D721Med (cell line): ENCODE measurements around the gene FUBP1.
A peak's percentile ranks its signal among the peaks of the same experiment; 100 is the strongest.

Source experiments
- DNase-seq: peaks from one replicate; pipeline ENCODE4 v3.0.0; 2011; ENCODE audit warnings: low spot score; ENCODE audit not compliant: insufficient read length
- FAIRE-seq: peaks from 2 replicates; lab custom pipeline; 2011; peaks lifted over from hg19 to GRCh38; lab: Jason Lieb, UNC
- CTCF ChIP-seq: IDR thresholded peaks from 2 replicates; pipeline ENCODE4 v1.5.1; 2012; ENCODE audit warnings: mild to moderate bottlenecking, control low read depth; ENCODE audit not compliant: insufficient read depth; ENCODE audit errors: missing control alignments

Gene FUBP1

GRCh38 chr1:77950873-77951272, 28.0 kb downstream of the FUBP1 start:
- no peak for TF ChIP-seq CTCF
- FAIRE-seq (no peak), DNase-seq (no peak)

- TF ChIP-seq CTCF, result no peak
- FAIRE-seq (no peak), DNase-seq (no peak)
These were observed 29.9 kb downstream of the FUBP1 start for GRCh38 chr1:77948841-77949424.

- TF ChIP-seq CTCF, result no peak
- FAIRE-seq, result peak; percentile 53
- no peak for DNase-seq
These were observed 33.5 kb downstream of the FUBP1 start for GRCh38 chr1:77945345-77945744.

GRCh38 chr1:77942400-77943140, 36.3 kb downstream of the FUBP1 start:
- TF ChIP-seq CTCF, result no peak
- DNase-seq (no peak), FAIRE-seq (no peak)

- no peak for FAIRE-seq
- no peak for TF ChIP-seq CTCF
- DNase-seq, result no peak
These were observed 37.8 kb downstream of the FUBP1 start for GRCh38 chr1:77940921-77941570.

GRCh38 chr1:77938651-77939050, 40.2 kb downstream of the FUBP1 start:
- no peak for TF ChIP-seq CTCF
- DNase-seq (no peak), FAIRE-seq (no peak)
